Inflammatory macrophage treated with lipopolysaccharide for 4 hours (primary cell): ENCODE data around the gene LNX1.
A peak's percentile ranks its signal among the peaks of the same experiment; 100 is the strongest.
"Not testable (repeated sequence)": the region's sequence is repeated elsewhere in the genome, so short reads cannot be mapped to it uniquely, and the experiment has no call there.

Experiments
- DNase-seq: peaks from one replicate; pipeline ENCODE4 v3.0.0-alpha.2; 2020

LNX1 gene

GRCh38 chr4:53453385-53453784 is 137.9 kb downstream of the LNX1 start:
- no peak for DNase-seq

DNA sequence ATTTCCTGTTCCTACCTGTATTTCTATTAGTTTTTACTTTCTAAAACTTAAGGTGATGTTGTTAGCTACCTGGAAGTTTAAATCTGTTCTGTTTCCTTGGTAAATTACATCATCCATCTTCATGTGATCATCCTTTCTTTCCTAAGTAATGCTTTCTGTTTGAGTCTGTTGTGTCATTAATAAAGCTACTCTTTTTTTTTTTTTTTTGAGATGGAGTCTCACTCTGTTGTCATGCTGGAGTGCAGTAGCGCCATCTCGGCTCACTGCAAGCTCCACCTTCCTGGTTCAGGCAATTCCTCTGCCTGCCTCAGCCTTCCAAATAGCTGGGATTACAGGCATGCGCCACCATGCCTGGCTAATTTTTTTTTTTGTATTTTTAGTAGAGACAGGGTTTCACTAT is 140.5 kb downstream of the LNX1 start:
- DNase-seq, result peak; percentile 11

DNA sequence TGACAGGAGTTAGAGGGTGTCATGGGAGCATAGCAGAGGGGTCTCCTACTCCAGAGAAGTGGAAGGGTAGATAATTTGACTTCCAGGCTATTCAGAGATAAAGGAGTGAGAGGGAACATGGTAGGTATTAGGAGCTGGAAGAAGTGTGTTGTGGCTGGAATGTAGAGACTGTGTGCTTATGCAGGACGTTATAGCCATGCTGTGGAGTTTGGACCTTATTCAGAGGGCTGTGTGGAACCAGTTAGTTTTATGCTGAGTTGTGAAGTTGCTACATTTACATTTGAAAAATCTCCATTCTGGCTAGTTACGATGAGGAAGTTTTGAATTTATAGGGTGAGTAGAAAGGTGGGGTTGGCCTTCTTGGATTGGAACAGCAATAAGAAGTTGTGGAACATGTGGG is 146.3 kb downstream of the LNX1 start:
- DNase-seq, result no peak

- no peak for DNase-seq
These were observed 149.7 kb downstream of the LNX1 start for GRCh38 chr4:53441564-53441963.

DNA sequence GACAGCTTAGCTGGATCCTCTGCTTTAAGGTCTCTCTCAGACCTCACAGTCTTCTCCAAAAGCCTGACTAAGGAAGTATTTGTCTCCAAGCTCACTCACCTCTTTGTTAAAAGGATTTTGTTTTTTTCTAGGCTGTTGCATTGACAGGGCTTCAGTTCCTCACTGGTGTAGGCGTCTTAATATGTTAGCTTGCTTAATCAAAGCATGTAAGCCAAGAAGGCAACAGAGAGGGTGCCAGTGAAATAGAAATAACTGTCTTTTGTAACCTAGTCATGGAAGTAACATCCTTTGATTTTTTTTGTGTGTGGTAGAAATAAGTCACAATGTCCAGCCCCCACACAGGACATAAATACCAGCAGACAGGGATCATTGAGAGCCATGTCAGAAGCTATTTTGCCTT is 155.0 kb downstream of the LNX1 start:
- DNase-seq, result peak; percentile 9

GRCh38 chr4:53432528-53433424 is 158.5 kb downstream of the LNX1 start:
- DNase-seq, result no peak

GRCh38 chr4:53431052-53431451 is 160.2 kb downstream of the LNX1 start:
- DNase-seq, result no peak

- DNase-seq, result no peak
These were observed 163.9 kb downstream of the LNX1 start for GRCh38 chr4:53427366-53427765.

GRCh38 chr4:53424280-53424679 is 167.0 kb downstream of the LNX1 start:
- no peak for DNase-seq

DNA sequence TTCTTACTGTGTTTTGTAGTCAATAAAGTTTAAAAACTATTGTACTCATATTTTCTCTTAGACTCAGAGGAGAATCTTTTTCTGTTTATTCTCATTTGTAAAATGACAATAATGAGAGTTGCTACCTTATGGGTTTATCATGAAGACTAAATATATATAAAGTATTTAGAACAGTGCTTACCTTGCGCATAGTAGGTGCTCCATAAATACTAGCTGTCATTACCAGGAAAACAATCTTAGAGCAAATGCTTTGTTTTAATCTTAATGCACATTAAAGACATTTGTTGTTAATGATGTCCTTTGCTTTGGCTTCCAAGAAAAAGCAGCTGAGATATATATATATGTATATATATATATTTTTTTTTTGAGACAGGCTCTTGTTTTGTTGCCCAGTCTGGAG is 168.9 kb downstream of the LNX1 start:
- no peak for DNase-seq

DNA sequence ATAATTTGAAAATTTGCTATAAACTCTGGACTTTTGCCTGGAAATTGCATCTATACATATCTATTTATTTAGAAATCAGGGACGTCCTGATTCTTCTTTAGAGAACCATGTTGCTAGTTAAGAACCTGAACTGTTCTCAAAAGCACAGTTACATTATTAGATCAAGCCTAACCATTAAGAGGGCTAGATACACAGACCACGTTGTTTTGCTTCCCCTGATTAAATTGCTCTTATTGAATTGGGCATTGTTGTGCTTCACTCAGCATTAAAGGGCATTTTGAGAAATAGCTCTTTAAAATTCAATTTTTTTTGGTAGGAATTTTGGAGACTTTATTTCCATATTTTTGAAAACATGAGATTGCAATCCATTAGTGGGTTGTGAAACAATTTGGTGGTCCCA is 169.5 kb downstream of the LNX1 start:
- DNase-seq, result no peak

DNA sequence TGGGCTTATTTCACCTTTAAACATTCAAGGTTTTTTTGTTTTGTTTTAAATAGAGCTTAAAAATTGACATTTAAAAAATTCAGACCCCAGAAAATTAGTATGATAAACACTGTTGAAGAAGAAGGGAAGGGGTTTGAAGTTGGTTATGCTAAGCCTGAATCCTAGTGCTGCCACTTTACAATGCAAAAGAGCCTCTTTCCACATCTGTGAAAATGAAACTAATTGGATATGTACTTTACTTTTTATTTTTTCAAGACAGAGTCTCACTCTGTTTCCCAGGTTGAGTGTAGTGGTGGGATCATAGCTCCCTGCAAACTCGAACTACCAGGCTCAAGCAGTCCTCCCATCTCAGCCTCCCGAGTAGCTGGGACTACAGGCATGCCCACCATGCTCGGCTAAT is 172.1 kb downstream of the LNX1 start:
- DNase-seq, result no peak

DNA sequence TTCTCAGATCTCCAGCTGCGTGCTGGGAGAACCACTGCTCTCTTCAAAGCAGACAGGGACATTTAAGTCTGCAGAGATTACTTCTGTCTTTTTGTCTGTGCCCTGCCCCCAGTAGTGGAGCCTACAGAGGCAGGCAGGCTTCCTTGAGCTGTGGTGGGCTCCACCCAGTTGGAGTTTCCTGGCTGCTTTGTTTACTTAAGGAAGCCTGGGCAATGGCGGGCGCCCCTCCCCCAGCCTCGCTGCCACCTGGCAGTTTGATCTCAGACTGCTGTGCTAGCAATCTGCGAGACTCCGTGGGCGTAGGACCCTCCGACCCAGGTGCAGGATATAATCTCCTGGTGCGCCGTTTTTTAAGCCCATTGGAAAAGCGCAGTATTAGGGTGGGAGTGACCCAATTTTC is 181.8 kb downstream of the LNX1 start:
- DNase-seq, result not testable (repeated sequence)
